NCI-H2081 (cell line): Measurements from ENCODE around the gene NT5C2.
A peak's percentile ranks its signal among the peaks of the same experiment; 100 is the strongest.
"Not testable (repeated sequence)": the region's sequence is repeated elsewhere in the genome, so short reads cannot be mapped to it uniquely, and the experiment has no call there.

ENCODE experiments used
- DNase-seq, 2 experiments: peaks; one replicate each; lab custom pipeline; 2025; lab: John Stamatoyannopoulos, UW

Gene NT5C2

GRCh38 chr10:103086799-103087198, 106.3 kb downstream of the NT5C2 start:
- no peak for DNase-seq

- DNase-seq: no peak
Observed at GRCh38 chr10:103086261-103086660, 106.8 kb downstream of the NT5C2 start.

GRCh38 chr10:103083977-103084320, 109.1 kb downstream of the NT5C2 start:
- no peak for DNase-seq

DNA sequence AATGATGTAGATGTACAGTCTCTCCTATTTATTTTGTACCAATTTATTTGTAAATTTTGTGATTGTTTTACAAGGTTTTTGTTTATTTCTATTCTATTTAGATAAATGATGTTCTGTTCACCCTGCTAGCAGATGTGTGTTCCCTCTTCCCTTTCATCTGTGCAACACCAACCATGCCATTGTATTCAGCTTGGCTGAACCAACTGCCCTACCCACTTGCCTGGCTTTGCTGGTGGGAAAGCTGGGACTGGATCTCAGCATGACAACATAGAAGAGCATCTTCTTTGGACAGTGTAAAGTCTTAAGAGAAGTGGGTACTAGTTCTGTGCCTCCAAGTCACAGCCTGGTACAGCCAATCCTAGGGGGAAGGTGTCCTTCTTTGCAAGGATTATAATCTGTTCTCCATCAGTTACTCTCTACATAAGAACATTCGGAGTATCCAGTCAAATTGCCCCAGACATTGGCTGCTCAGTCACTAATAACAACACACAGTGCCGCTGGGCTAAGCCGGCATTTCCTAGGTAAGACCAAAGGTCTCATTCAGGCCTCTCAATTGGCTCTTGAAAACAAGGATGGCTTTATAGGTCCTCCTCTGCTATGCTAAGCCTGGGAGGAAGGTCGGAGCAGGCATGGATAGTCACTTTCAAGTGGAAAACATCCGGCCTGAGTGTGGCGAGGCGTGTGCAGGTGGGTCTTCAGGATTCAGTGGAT, 109.7 kb downstream of the NT5C2 start:
- DNase-seq: no peak

DNA sequence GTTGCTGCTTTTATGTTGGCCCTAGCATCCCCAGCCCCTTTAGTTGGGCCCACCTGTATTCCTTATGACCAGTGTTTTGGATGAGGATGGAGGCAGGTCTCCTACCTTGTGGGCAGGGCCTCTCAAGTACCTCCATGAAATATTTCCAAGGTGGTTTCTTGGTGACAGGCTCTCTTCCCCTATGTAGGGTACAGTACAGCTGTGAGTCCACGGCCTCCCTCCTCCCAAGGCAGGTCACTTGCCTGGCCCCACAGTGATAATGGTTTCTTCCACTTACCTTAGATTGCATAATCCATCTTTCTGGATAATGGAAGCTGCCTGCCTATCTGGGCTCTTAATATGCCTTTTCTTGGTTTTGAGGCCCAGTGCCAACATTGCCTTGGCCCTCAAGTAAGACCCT, 110.4 kb downstream of the NT5C2 start:
- DNase-seq: no peak

DNA sequence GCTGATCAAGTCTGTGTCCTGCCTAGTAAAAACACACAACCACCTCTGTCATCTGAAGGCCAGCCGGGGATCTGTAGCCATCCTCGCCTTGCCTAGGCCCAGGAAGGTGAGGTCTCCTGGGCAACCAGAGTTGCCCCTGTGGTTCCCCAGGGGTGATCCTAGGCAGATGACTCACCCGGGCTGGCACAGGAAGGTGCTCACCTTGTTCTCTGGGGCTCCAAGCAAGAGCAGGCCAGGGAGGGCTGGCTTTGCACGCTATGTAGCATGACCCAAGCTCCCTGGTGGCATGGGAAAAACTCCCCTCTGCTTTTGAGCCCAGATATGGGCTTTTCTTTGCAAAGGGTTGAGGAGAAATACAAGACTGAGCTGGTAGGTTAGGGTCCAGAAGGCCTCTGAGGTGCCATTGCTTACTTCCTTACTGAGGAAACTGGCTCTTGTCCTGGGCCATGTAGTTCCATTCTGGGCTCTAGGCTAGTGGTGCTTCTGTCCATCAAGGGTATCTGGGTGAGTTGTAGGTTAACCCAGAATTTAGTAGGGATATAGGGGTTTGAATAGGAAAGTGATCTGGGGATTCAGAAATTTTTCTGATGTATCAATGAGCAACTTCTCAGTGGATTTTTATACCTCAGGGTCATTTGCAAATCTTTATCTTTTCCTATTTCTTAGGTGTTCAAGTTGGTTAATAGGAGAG, 112.0 kb downstream of the NT5C2 start:
- no peak for DNase-seq

GRCh38 chr10:103079946-103080345, 113.1 kb downstream of the NT5C2 start:
- no peak for DNase-seq

- DNase-seq: no peak
Observed at GRCh38 chr10:103079100-103079499, 114.0 kb downstream of the NT5C2 start.

DNA sequence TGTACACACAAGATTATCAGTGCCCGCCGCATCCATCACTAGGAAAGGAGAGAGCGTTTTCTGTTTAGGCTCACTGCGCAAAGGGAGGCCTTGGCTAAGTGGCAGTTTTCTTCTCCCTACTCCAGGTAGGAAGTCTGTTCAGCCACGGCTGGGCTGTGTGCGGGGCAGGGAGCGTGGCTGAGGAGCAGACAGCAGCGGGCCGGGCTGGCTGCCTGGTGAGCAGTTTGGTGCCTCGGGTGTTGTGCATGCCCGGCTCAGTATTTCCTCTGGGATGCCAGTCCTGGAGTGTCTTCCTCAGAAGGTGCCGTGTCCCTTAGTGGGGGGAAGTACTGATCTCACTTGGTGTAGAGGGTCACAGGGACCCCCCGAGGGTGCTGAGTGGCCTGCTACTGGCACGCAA, 114.4 kb downstream of the NT5C2 start:
- no peak for DNase-seq

DNA sequence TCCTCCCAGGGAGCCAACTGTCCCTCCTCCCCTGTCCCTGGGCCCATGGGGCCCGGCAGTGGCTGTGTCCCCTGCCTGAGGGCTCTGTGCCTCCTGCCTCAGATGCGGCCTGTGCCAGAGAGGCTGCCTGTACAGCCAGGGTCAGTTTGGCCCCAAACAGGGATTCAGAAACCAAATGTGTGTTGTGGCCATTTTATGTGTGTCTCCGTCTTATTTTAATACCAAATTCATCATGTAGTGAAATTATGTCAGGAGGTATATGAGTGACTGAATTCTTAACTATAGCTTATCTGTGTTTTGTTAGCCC, 114.8 kb downstream of the NT5C2 start:
- DNase-seq: no peak

GRCh38 chr10:103077491-103078308, 115.4 kb downstream of the NT5C2 start:
- no peak for DNase-seq

DNA sequence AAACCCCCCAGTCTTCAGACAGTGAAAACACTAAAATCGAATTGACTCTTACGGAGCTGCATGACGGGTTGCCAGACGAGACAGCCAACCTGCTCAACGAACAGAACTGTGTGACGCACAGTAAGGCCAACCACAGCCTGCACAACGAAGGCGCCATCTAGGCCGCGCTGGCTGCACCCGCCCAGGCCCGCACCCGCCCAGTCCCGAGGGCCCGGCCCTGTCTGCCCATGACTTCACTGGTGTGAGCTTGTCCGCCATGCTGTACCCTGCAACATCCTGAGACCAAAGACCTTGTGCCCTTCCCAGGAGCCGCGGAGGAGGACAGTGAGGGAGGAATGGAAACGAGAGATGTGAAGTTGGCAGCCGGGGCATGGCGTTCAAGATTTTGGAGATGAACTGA, 116.1 kb downstream of the NT5C2 start:
- no peak for DNase-seq

GRCh38 chr10:103072891-103073290, 120.2 kb downstream of the NT5C2 start:
- DNase-seq: no peak

- DNase-seq: no peak
Observed at GRCh38 chr10:103072276-103072675, 120.8 kb downstream of the NT5C2 start.

DNA sequence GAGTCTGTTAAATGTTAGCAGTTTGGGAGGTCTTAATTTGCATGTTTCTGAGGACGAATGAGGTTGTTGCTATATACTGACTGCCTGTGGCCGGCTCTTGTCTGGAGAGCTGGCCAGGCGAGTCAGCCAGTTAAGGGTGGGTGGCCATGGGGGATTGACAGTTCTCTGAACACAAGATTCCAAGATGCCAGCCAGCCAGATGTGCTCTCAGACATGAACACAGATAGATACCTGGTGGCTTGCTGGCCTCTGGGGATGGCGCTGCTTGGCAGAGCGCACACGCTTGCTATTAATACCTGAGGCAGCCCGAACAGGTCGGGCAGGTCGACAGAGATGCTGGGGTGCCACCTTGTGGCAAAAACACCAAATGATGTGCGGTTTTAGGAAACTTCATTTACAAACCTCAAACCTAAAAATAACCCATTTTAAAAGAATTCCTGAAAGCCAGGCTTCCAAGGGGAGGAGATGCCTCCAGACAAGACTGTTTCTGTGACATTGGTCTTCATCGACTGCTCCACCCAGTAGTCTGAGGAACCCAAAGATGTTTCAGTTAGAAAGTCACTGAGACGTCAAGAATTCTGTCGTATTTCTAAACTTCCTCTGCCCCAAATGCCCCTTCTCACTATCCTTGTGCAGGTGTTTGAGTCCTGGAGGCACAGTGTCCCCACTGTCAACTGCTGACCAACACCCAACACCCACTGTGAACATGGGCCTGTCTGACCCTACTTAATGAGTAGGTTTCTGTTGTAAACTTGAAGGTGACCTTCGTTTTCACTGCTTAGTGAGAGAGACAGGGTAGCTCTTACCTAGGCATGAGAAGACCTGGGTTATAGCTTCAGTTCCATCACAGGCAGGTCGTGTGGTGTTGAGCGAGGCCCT, 123.4 kb downstream of the NT5C2 start:
- peak; percentile 37 to 52 for DNase-seq

- no peak for DNase-seq
Observed at GRCh38 chr10:103067956-103068355, 125.1 kb downstream of the NT5C2 start.

- no peak for DNase-seq
Observed at GRCh38 chr10:103067484-103067883, 125.6 kb downstream of the NT5C2 start.

- DNase-seq: not testable (repeated sequence)
Observed at GRCh38 chr10:103067099-103067477, 126.0 kb downstream of the NT5C2 start.

DNA sequence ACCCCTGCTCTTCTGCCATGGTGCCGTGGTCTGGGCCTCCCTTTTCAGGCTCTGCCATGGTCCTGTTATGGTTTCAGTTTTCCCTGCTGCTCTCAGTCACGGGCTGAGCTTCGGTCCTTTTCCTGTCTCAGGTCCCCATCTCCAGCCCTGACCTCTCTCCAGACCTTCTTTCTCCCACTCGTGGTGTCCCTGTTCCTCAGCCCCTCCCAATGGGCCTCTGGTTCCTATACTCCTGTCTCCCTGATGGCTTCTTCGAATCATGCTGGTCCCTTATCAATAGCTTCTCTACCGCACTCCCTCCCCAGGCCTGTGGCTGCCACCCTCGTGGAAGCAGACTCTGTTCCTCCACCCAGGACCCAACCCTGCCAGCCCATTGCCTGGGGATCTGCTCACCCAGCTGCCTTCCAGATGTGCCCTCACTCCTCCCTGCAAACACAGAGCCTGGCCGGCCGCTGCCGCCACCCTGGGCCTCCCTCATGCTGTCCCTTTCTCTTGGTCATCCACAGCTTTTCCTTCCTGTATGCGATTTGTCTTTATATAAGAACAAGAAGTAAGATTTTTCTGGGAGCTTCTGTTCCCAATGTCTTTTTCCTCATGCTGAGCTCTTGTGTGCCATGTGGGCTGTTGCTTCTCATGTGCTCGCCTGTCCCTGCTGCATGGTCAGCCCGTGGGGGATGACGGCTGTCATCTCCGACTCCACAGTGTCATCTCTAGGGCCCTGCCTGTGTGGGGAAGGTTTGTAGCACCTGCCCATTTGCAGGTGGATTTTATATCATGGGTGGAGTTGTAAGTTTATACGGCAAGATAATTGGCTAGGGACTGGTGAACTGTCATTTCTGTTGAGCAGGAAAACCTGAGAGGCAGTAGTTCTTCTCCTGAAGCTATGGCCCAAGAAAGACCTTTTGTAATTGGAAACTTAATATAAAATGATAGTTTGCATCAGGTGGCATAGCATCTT, 126.7 kb downstream of the NT5C2 start:
- no peak for DNase-seq

DNA sequence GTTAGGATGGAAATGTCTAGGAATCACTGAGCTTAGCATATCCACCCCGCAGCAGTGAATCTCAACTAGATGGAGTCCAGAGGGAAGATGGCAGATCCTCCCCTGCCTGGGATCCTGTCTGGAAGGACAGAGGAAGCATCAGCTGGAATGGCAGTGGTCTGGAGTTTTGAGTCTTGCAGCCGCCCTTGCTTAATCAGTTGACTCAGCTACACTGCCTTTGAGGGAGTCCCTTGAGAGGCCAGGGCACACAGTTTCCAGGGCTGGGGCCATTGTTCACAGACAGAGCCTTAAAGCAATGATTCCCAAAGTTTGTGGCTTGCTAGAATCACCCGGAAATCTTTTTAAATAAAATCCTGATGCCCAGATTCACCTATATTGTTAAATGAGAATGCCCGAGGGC, 128.1 kb downstream of the NT5C2 start:
- no peak for DNase-seq
